ENCODE data around the gene GRIP2. TPM values are rescaled to one million over a fixed set of nuclear protein-coding genes. Genes with fewer than 3 reads are reported as not detected.

Gene GRIP2
- total RNA-seq, 1 donor from 2014 or later, result 3.3 TPM

- Histone ChIP-seq H2AFZ (ENCODE audit: low read depth, low read length) (no peak overlapping the region), H3K4me3 (ENCODE audit: insufficient read depth, low read depth, low read length) (no peak overlapping the region), H3K9ac (ENCODE audit: low read length) (no peak overlapping the region), H4K20me1 (ENCODE audit: insufficient read depth, low read length) (no peaks in the 10 kb centered on the region), H3K4me2 (ENCODE audit: low read length) (peak overlapping the region; percentile 20), H3K4me1 (ENCODE audit: insufficient read depth, low read length) (peaks cover 37% of the 10 kb centered on the region), H3K36me3 (ENCODE audit: insufficient read depth, low read length) (no peaks in the 10 kb centered on the region), H3K9me3 (ENCODE audit: insufficient read depth, low read depth, low read length) (no peaks in the 10 kb centered on the region), H3K79me2 (ENCODE audit: insufficient read depth, low read length) (no peaks in the 10 kb centered on the region), H3K27me3 (ENCODE audit: insufficient read depth, low read length) (no peaks in the 10 kb centered on the region), H3K27ac (ENCODE audit: low read depth, low read length) (peak overlapping the region; percentile 26)
- peaks cover 2% of the 10 kb centered on the region for H3K9me3 Mint-ChIP-seq (ENCODE audit: unreplicated experiment)
- H3K4me3 Mint-ChIP-seq (ENCODE audit: unreplicated experiment), result no peak overlapping the region
- FAIRE-seq (no peak), DNase-seq (ENCODE audit: low read depth) (no peak)
- H3K4me1 Mint-ChIP-seq (ENCODE audit: low read depth, unreplicated experiment), result peaks cover 34% of the 10 kb centered on the region
- no peaks in the 10 kb centered on the region for H3K27me3 Mint-ChIP-seq (ENCODE audit: low read depth, unreplicated experiment)
- no peak for TF ChIP-seq CTCF (IDR thresholded peaks at IDR 0.05; ENCODE audit: insufficient read depth, low read depth, low read length)
- TF ChIP-seq EZH2 (IDR thresholded peaks at IDR 0.05; ENCODE audit: insufficient read depth, low read length), result no peak
- H3K36me3 Mint-ChIP-seq (ENCODE audit: low read depth, unreplicated experiment), result peaks cover 4% of the 10 kb centered on the region
- H3K27ac Mint-ChIP-seq (ENCODE audit: unreplicated experiment), result no peak overlapping the region
These were observed 79.0 kb downstream of the GRIP2 start for GRCh38 chr3:14461006-14461747.

- H3K36me3 ChIP-seq (ENCODE audit: insufficient read depth, low read length), result no peaks in the 10 kb centered on the region
- H3K4me3 Mint-ChIP-seq (ENCODE audit: unreplicated experiment), result peak overlapping the region; percentile 31
- peaks cover 34% of the 10 kb centered on the region for H3K4me1 Mint-ChIP-seq (ENCODE audit: low read depth, unreplicated experiment)
- H3K9me3 ChIP-seq (ENCODE audit: insufficient read depth, low read depth, low read length), result no peaks in the 10 kb centered on the region
- DNase-seq (ENCODE audit: low read depth) (peak; percentile 96), FAIRE-seq (no peak)
- H3K9me3 Mint-ChIP-seq (ENCODE audit: unreplicated experiment), result peaks cover 2% of the 10 kb centered on the region
- peak overlapping the region; percentile 36 for H3K27ac ChIP-seq (ENCODE audit: low read depth, low read length)
- H4K20me1 ChIP-seq (ENCODE audit: insufficient read depth, low read length), result no peaks in the 10 kb centered on the region
- no peaks in the 10 kb centered on the region for H3K27me3 ChIP-seq (ENCODE audit: insufficient read depth, low read length)
- no peak overlapping the region for H3K4me3 ChIP-seq (ENCODE audit: insufficient read depth, low read depth, low read length)
- no peak overlapping the region for H3K9ac ChIP-seq (ENCODE audit: low read length)
- no peak overlapping the region for H2AFZ ChIP-seq (ENCODE audit: low read depth, low read length)
- H3K4me2 ChIP-seq (ENCODE audit: low read length), result peak overlapping the region; percentile 20
- no peaks in the 10 kb centered on the region for H3K27me3 Mint-ChIP-seq (ENCODE audit: low read depth, unreplicated experiment)
- peaks cover 37% of the 10 kb centered on the region for H3K4me1 ChIP-seq (ENCODE audit: insufficient read depth, low read length)
- no peaks in the 10 kb centered on the region for H3K79me2 ChIP-seq (ENCODE audit: insufficient read depth, low read length)
- TF ChIP-seq CTCF (IDR thresholded peaks at IDR 0.05; ENCODE audit: insufficient read depth, low read depth, low read length) (no peak), EZH2 (IDR thresholded peaks at IDR 0.05; ENCODE audit: insufficient read depth, low read length) (no peak)
- H3K36me3 Mint-ChIP-seq (ENCODE audit: low read depth, unreplicated experiment), result peaks cover 4% of the 10 kb centered on the region
- no peak overlapping the region for H3K27ac Mint-ChIP-seq (ENCODE audit: unreplicated experiment)
These were observed 79.7 kb downstream of the GRIP2 start for GRCh38 chr3:14460342-14461005.

GRCh38 chr3:14459787-14460186, 80.4 kb downstream of the GRIP2 start:
- no peak overlapping the region for H3K4me3 ChIP-seq (ENCODE audit: insufficient read depth, low read depth, low read length)
- no peak overlapping the region for H2AFZ ChIP-seq (ENCODE audit: low read depth, low read length)
- FAIRE-seq (no peak), DNase-seq (ENCODE audit: low read depth) (no peak)
- H3K9ac ChIP-seq (ENCODE audit: low read length), result no peak overlapping the region
- Mint-ChIP-seq H3K4me3 (ENCODE audit: unreplicated experiment) (peak overlapping the region; percentile 31), H3K9me3 (ENCODE audit: unreplicated experiment) (peaks cover 2% of the 10 kb centered on the region), H3K27me3 (ENCODE audit: low read depth, unreplicated experiment) (no peaks in the 10 kb centered on the region), H3K27ac (ENCODE audit: unreplicated experiment) (no peak overlapping the region), H3K4me1 (ENCODE audit: low read depth, unreplicated experiment) (peaks cover 36% of the 10 kb centered on the region), H3K36me3 (ENCODE audit: low read depth, unreplicated experiment) (peaks cover 4% of the 10 kb centered on the region)
- no peaks in the 10 kb centered on the region for H3K9me3 ChIP-seq (ENCODE audit: insufficient read depth, low read depth, low read length)
- H3K27me3 ChIP-seq (ENCODE audit: insufficient read depth, low read length), result no peaks in the 10 kb centered on the region
- H3K36me3 ChIP-seq (ENCODE audit: insufficient read depth, low read length), result no peaks in the 10 kb centered on the region
- TF ChIP-seq EZH2 (IDR thresholded peaks at IDR 0.05; ENCODE audit: insufficient read depth, low read length) (no peak), CTCF (IDR thresholded peaks at IDR 0.05; ENCODE audit: insufficient read depth, low read depth, low read length) (no peak)
- H3K79me2 ChIP-seq (ENCODE audit: insufficient read depth, low read length), result no peaks in the 10 kb centered on the region
- no peak overlapping the region for H3K27ac ChIP-seq (ENCODE audit: low read depth, low read length)
- no peaks in the 10 kb centered on the region for H4K20me1 ChIP-seq (ENCODE audit: insufficient read depth, low read length)
- no peak overlapping the region for H3K4me2 ChIP-seq (ENCODE audit: low read length)
- peaks cover 39% of the 10 kb centered on the region for H3K4me1 ChIP-seq (ENCODE audit: insufficient read depth, low read length)

All from astrocyte (in vitro differentiated cells and primary cell).